Activated CD8-positive, alpha-beta memory T cell treated with anti-CD3 and anti-CD28 coated beads, Interleukin-2, amount 50 U/mL, for 1 hour (primary cell): Measurements from ENCODE around the gene PEAR1.

Experiments used
- DNase-seq: peaks from one replicate; pipeline ENCODE4 v3.0.0-alpha.2; 2020; ENCODE audit errors: extremely low read depth

PEAR1 gene

GRCh38 chr1:156884560-156885184, 8.8 kb upstream of the PEAR1 start:
- DNase-seq = no peak

GRCh38 chr1:156885314-156885713, 8.2 kb upstream of the PEAR1 start:
- no peak for DNase-seq

- no peak for DNase-seq
These were observed 7.6 kb upstream of the PEAR1 start for GRCh38 chr1:156885880-156886355.

- DNase-seq = no peak
These were observed 6.8 kb upstream of the PEAR1 start for GRCh38 chr1:156886583-156887281.

GRCh38 chr1:156887317-156887716, 6.2 kb upstream of the PEAR1 start:
- DNase-seq = no peak

- no peak for DNase-seq
These were observed 5.8 kb upstream of the PEAR1 start for GRCh38 chr1:156887734-156888133.

GRCh38 chr1:156889802-156890580, 3.5 kb upstream of the PEAR1 start:
- no peak for DNase-seq

- DNase-seq = peak; percentile 51
These were observed 1.1 kb upstream of the PEAR1 start for GRCh38 chr1:156892190-156893047.

GRCh38 chr1:156894001-156894400, 483 bp downstream of the PEAR1 start:
- DNase-seq = no peak

GRCh38 chr1:156894711-156895454, 1.4 kb downstream of the PEAR1 start:
- no peak for DNase-seq

- no peak for DNase-seq
These were observed 1.9 kb downstream of the PEAR1 start for GRCh38 chr1:156895455-156895812.

GRCh38 chr1:156895927-156896326, 2.4 kb downstream of the PEAR1 start:
- no peak for DNase-seq

- DNase-seq = no peak
These were observed 3.0 kb downstream of the PEAR1 start for GRCh38 chr1:156896490-156897033.

GRCh38 chr1:156897078-156897825, 3.7 kb downstream of the PEAR1 start:
- DNase-seq = no peak

GRCh38 chr1:156898161-156898566, 4.6 kb downstream of the PEAR1 start:
- no peak for DNase-seq

GRCh38 chr1:156898971-156899664, 5.6 kb downstream of the PEAR1 start:
- no peak for DNase-seq

- no peak for DNase-seq
These were observed 6.6 kb downstream of the PEAR1 start for GRCh38 chr1:156899956-156900718.

- no peak for DNase-seq
These were observed 7.5 kb downstream of the PEAR1 start for GRCh38 chr1:156900896-156901589.
